Activated gamma-delta T cell treated with Interleukin-2 at 50 U/mL for 16 hours (primary cell): Measurements from ENCODE around the gene TNS3.

ENCODE experiments used
- DNase-seq: peaks from one replicate; pipeline ENCODE4 v3.0.0-alpha.2; 2020

TNS3 gene

GRCh38 chr7:47502240-47502877, 79.6 kb downstream of the TNS3 start:
- DNase-seq = no peak

- no peak for DNase-seq
These were observed 80.5 kb downstream of the TNS3 start for GRCh38 chr7:47501406-47501805.

GRCh38 chr7:47500103-47500563, 81.8 kb downstream of the TNS3 start:
- DNase-seq = no peak

GRCh38 chr7:47498229-47499056, 83.5 kb downstream of the TNS3 start:
- DNase-seq = no peak

- DNase-seq = no peak
These were observed 84.4 kb downstream of the TNS3 start for GRCh38 chr7:47497367-47498096.

- DNase-seq = no peak
These were observed 85.2 kb downstream of the TNS3 start for GRCh38 chr7:47496666-47497065.

GRCh38 chr7:47496056-47496665, 85.8 kb downstream of the TNS3 start:
- no peak for DNase-seq

- no peak for DNase-seq
These were observed 87.7 kb downstream of the TNS3 start for GRCh38 chr7:47493976-47494911.

GRCh38 chr7:47492716-47493325, 89.1 kb downstream of the TNS3 start:
- no peak for DNase-seq

GRCh38 chr7:47490501-47491265, 91.2 kb downstream of the TNS3 start:
- no peak for DNase-seq

GRCh38 chr7:47489624-47490023, 92.3 kb downstream of the TNS3 start:
- DNase-seq = no peak

GRCh38 chr7:47488969-47489342, 93.0 kb downstream of the TNS3 start:
- DNase-seq = no peak

- no peak for DNase-seq
These were observed 93.5 kb downstream of the TNS3 start for GRCh38 chr7:47488201-47488968.

GRCh38 chr7:47485640-47486435, 96.1 kb downstream of the TNS3 start:
- DNase-seq = no peak

- DNase-seq = no peak
These were observed 96.8 kb downstream of the TNS3 start for GRCh38 chr7:47484923-47485639.

- no peak for DNase-seq
These were observed 97.5 kb downstream of the TNS3 start for GRCh38 chr7:47484457-47484856.

- no peak for DNase-seq
These were observed 98.2 kb downstream of the TNS3 start for GRCh38 chr7:47483604-47484273.
